Smooth muscle cell (in vitro differentiated cells): ENCODE results near the gene SKOR1. TPM values are rescaled to one million over a fixed set of nuclear protein-coding genes. Genes with fewer than 3 reads are reported as not detected.

Experiments used
- DNase-seq: peaks from one replicate; lab custom pipeline; 2025; ENCODE audit not compliant: unreplicated experiment; lab: John Stamatoyannopoulos, UW
- H2AFZ ChIP-seq: fragments of 200-600 bp; sonication (generic); 2 replicates; pipeline ENCODE4 v1.6.0; 2016; ENCODE audit warnings: antibody characterized with exemption, low read depth, mild to moderate bottlenecking
- H3F3A ChIP-seq: fragments of 200-600 bp; sonication (generic); 2 replicates; pipeline ENCODE4 v1.6.0; 2017; ENCODE audit warnings: antibody characterized with exemption, low read depth
- H3K27ac ChIP-seq: fragments of 200-600 bp; sonication (generic); 2 replicates; pipeline ENCODE4 v1.5.1; 2016; ENCODE audit warnings: low read depth, mild to moderate bottlenecking
- H3K27me3 ChIP-seq: fragments of 200-600 bp; sonication (generic); 2 replicates; pipeline ENCODE4 v1.6.1; 2016; ENCODE audit warnings: low read depth, mild to moderate bottlenecking
- H3K36me3 ChIP-seq: fragments of 200-600 bp; sonication (generic); 2 replicates; pipeline ENCODE4 v1.5.1; 2016; ENCODE audit warnings: low read depth
- H3K4me1 ChIP-seq: fragments of 200-600 bp; sonication (generic); 2 replicates; pipeline ENCODE4 v1.5.1; 2016; ENCODE audit warnings: low read depth
- H3K4me2 ChIP-seq: fragments of 200-600 bp; sonication (generic); 2 replicates; pipeline ENCODE4 v1.6.0; 2016; ENCODE audit warnings: mild to moderate bottlenecking
- H3K4me3 ChIP-seq: fragments of 200-600 bp; sonication (generic); 2 replicates; pipeline ENCODE4 v1.5.1; 2016; ENCODE audit warnings: mild to moderate bottlenecking
- H3K79me2 ChIP-seq: fragments of 200-600 bp; sonication (generic); 2 replicates; pipeline ENCODE4 v1.6.0; 2016; ENCODE audit warnings: low read depth, mild to moderate bottlenecking
- H3K9ac ChIP-seq: fragments of 200-600 bp; sonication (generic); 2 replicates; pipeline ENCODE4 v1.6.0; 2016; ENCODE audit warnings: low read depth
- H3K9me3 ChIP-seq: fragments of 200-600 bp; sonication (generic); replicated peaks from 2 replicates; pipeline ENCODE4 v1.5.1; 2016; ENCODE audit warnings: low read depth
- H4K20me1 ChIP-seq: fragments of 200-600 bp; sonication (generic); 2 replicates; pipeline ENCODE4 v1.6.0; 2016; ENCODE audit warnings: low read depth
- WGBS: methylation state at CpG from one replicate; pipeline ENCODE4 v1.1.7; 2016; ENCODE audit warnings: low lambda C conversion rate; 5-methylcytosine and 5-hydroxymethylcytosine counted together
- polyA plus RNA-seq: library from polyadenylated mRNA; unstranded; fragments of >200 nt; fragmentation: Nextera tagmentation; extraction: Ambion mirVana; gene quantifications from 2 replicates; pipeline ENCODE4 v1.2.1, GENCODE V29; 2016
- total RNA-seq: library from RNA; depleted of rRNA; stranded (reverse); fragments of >200 nt; gene quantifications from 2 replicates; pipeline ENCODE4 v1.2.3, GENCODE V29; 2014
- TF ChIP-seq, protein P1 (sequence below): fragments of 200-600 bp; sonication (generic); IDR thresholded peaks from 2 replicates; pipeline ENCODE4 v1.5.1; 2017; ENCODE audit warnings: borderline replicate concordance, mild to moderate bottlenecking, antibody characterized with exemption; ENCODE audit not compliant: insufficient read depth, poor library complexity, severe bottlenecking

The SKOR1 gene
- total and polyA plus RNA-seq, 2 experiments from 2014 or later = 0.04 to 0.21 TPM

DNA sequence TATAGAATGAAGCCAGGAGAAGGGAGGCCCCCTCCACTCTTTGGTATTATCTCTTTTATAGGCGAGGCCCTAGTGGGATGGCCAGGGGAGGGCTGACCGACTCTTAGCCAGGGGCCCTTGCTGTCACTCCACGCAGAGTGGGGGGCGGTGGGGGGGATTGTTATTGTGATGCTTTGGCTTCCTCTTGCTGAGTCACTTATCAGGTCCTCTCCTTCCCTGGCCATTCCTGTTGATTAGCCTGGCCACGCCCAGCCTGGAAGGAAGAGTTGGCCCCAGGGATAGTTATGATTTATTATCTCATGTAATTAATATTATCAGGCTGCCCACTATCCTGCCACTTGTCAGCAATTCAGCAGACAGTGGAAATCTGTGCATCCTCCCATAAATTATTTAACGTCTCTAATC, 25.5 kb upstream of the SKOR1 start:
- Histone ChIP-seq H3K36me3 (peaks cover 7% of the 10 kb centered on the region), H3K27ac (no peak overlapping the region), H3K4me1 (peaks cover 8% of the 10 kb centered on the region), H3K9ac (no peak overlapping the region), H3K4me3 (no peak overlapping the region), H2AFZ (no peak overlapping the region), H3K9me3 (no peaks in the 10 kb centered on the region), H3F3A (no peaks in the 10 kb centered on the region), H3K79me2 (no peaks in the 10 kb centered on the region), H4K20me1 (no peaks in the 10 kb centered on the region), H3K27me3 (no peaks in the 10 kb centered on the region), H3K4me2 (no peak overlapping the region)
- TF ChIP-seq, protein P1, sequence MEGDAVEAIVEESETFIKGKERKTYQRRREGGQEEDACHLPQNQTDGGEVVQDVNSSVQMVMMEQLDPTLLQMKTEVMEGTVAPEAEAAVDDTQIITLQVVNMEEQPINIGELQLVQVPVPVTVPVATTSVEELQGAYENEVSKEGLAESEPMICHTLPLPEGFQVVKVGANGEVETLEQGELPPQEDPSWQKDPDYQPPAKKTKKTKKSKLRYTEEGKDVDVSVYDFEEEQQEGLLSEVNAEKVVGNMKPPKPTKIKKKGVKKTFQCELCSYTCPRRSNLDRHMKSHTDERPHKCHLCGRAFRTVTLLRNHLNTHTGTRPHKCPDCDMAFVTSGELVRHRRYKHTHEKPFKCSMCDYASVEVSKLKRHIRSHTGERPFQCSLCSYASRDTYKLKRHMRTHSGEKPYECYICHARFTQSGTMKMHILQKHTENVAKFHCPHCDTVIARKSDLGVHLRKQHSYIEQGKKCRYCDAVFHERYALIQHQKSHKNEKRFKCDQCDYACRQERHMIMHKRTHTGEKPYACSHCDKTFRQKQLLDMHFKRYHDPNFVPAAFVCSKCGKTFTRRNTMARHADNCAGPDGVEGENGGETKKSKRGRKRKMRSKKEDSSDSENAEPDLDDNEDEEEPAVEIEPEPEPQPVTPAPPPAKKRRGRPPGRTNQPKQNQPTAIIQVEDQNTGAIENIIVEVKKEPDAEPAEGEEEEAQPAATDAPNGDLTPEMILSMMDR = no peak
- DNase-seq = no peak
- WGBS = 65% methylated on average over 6 of the region's 6 CpGs

DNA sequence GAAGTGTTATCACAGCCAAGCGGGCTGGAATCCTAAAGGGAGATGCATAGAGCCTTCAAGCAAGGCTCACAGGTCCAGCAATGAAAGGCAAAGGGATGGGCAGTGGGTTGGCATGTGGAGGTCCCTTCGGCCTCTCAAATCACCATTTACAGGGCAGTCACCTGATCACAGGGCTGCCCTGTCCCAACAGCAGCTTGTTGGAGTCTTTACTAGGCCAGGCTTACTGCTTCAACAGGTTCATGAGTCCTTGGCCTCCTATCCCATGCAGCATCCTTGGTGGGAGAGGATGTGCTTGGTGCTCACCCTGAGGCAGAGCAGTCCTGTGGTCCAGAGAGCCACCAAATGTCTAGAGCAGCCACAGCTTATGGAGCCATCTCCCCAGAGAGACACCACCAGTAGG, 24.2 kb upstream of the SKOR1 start:
- Histone ChIP-seq H3K4me1 (peaks cover 9% of the 10 kb centered on the region), H3K9me3 (no peaks in the 10 kb centered on the region), H3K27ac (no peak overlapping the region), H2AFZ (no peak overlapping the region), H3K27me3 (no peaks in the 10 kb centered on the region), H3F3A (no peaks in the 10 kb centered on the region), H3K79me2 (no peaks in the 10 kb centered on the region), H4K20me1 (no peaks in the 10 kb centered on the region), H3K36me3 (no peaks in the 10 kb centered on the region), H3K9ac (no peak overlapping the region), H3K4me3 (no peak overlapping the region), H3K4me2 (no peak overlapping the region)
- 100% methylated on average over 2 of the region's 2 CpGs for WGBS
- no peak for DNase-seq
- TF ChIP-seq, protein P1 = no peak

DNA sequence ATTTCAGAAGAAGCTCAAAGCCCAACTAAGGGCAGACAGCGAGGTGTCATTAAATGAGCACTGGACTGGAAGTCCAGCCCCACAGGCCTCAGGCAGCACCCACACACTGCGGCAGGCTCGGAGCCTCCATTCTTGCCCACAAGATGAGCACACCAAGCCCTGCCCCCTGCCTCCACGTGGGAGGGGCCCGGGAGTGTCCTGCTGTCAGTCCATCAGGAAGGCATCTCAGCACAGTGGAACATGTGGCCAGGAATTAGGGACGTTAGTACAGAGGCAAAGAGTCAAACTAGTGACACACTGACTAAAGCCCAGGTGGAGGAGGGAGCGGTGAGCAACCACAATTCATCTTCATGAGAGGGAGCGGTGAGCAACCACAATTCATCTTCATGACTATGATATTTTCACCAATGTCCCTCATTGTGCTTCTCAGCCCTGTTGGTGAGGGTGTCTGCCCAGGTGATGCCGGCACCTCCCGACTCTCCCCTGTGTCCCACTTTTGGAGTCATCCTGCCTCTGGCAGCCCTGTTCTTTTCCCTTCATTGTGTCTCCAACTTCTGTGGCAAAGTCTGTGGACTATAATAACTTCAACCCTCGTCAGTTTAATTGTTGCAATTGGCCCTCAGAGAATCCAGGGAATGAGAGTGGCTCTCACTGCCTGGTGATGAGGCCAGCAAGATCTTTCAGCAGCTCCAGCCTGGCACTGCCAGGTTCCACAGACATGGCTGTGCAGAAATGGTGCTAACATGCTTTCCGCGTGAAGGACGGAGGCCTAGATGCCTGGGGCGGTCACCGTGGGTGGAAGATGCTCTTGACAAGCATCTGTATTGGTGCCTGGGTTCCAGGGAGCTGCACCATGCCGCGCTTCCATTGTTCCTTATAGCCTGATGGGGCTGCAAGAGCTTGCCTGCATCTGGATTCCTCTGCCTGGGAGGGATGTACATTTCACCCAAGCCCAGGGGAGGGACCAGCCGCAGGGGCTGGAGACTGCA, 23.1 kb upstream of the SKOR1 start:
- H3K79me2 ChIP-seq = no peaks in the 10 kb centered on the region
- H3K9ac ChIP-seq = no peak overlapping the region
- TF ChIP-seq, protein P1 = no peak
- H3K36me3 ChIP-seq = no peaks in the 10 kb centered on the region
- H3F3A ChIP-seq = no peaks in the 10 kb centered on the region
- no peak overlapping the region for H3K27ac ChIP-seq
- H2AFZ ChIP-seq = no peak overlapping the region
- no peak overlapping the region for H3K4me2 ChIP-seq
- H3K4me3 ChIP-seq = no peak overlapping the region
- no peaks in the 10 kb centered on the region for H4K20me1 ChIP-seq
- no peak for DNase-seq
- no peaks in the 10 kb centered on the region for H3K9me3 ChIP-seq
- 86% methylated on average over 19 of the region's 19 CpGs for WGBS
- no peaks in the 10 kb centered on the region for H3K27me3 ChIP-seq
- peaks cover 9% of the 10 kb centered on the region for H3K4me1 ChIP-seq
